H4 (cell line): ENCODE data around the gene ATPAF2. TPM values are rescaled to one million over a fixed set of nuclear protein-coding genes. Genes with fewer than 3 reads are reported as not detected.
"Not testable (repeated sequence)": the region's sequence is repeated elsewhere in the genome, so short reads cannot be mapped to it uniquely, and the experiment has no call there.

Experiments
- DNase-seq: peaks from one replicate; pipeline ENCODE4 v3.0.0-alpha.2; 2015; ENCODE audit warnings: low spot score
- total RNA-seq: library from RNA; depleted of rRNA; stranded (reverse); fragments of >200 nt; shearing (Covaris generic); gene quantifications from 2 replicates; pipeline ENCODE4 v1.2.3, GENCODE V29; 2014

The ATPAF2 gene
- total RNA-seq, 1 experiment from 2014 or later: 8.6 TPM

- no peak for DNase-seq
Observed at GRCh38 chr17:18009609-18010420, 29.2 kb downstream of the ATPAF2 start.

GRCh38 chr17:18008496-18009268, 30.3 kb downstream of the ATPAF2 start:
- DNase-seq: no peak

GRCh38 chr17:18006495-18007239, 32.3 kb downstream of the ATPAF2 start:
- DNase-seq: no peak

- no peak for DNase-seq
Observed at GRCh38 chr17:18005496-18005895, 33.5 kb downstream of the ATPAF2 start.

GRCh38 chr17:18004884-18005305, 34.1 kb downstream of the ATPAF2 start:
- DNase-seq: no peak

- no peak for DNase-seq
Observed at GRCh38 chr17:18004345-18004744, 34.6 kb downstream of the ATPAF2 start.

- no peak for DNase-seq
Observed at GRCh38 chr17:18002171-18002570, 36.8 kb downstream of the ATPAF2 start.

- DNase-seq: no peak
Observed at GRCh38 chr17:18000030-18000408, 38.9 kb downstream of the ATPAF2 start.

GRCh38 chr17:17999364-18000029, 39.5 kb downstream of the ATPAF2 start:
- DNase-seq: no peak

GRCh38 chr17:17998934-17999333, 40.0 kb downstream of the ATPAF2 start:
- no peak for DNase-seq

- DNase-seq: not testable (repeated sequence)
Observed at GRCh38 chr17:17995887-17996286, 43.1 kb downstream of the ATPAF2 start.

GRCh38 chr17:17994271-17995069, 44.5 kb downstream of the ATPAF2 start:
- DNase-seq: no peak

- no peak for DNase-seq
Observed at GRCh38 chr17:17993852-17994251, 45.1 kb downstream of the ATPAF2 start.

- no peak for DNase-seq
Observed at GRCh38 chr17:17993366-17993765, 45.6 kb downstream of the ATPAF2 start.

- no peak for DNase-seq
Observed at GRCh38 chr17:17990282-17990681, 48.7 kb downstream of the ATPAF2 start.

GRCh38 chr17:17989618-17990017, 49.4 kb downstream of the ATPAF2 start:
- no peak for DNase-seq

GRCh38 chr17:17989081-17989480, 49.9 kb downstream of the ATPAF2 start:
- DNase-seq: no peak

GRCh38 chr17:17988427-17988945, 50.5 kb downstream of the ATPAF2 start:
- DNase-seq: no peak

- no peak for DNase-seq
Observed at GRCh38 chr17:17987901-17988300, 51.1 kb downstream of the ATPAF2 start.

GRCh38 chr17:17987187-17987896, 51.6 kb downstream of the ATPAF2 start:
- no peak for DNase-seq
